GM19438 (cell line): ENCODE measurements around the gene EBI3.
"Not testable (repeated sequence)": the region's sequence is repeated elsewhere in the genome, so short reads cannot be mapped to it uniquely, and the experiment has no call there.

ENCODE experiments used
- ATAC-seq: cut with Tn5 transposase; IDR thresholded peaks from one replicate; pipeline ENCODE4 v1.9.1; 2021; ENCODE audit warnings: low read depth; ENCODE audit not compliant: unreplicated experiment

Gene EBI3

GRCh38 chr19:4233282-4233853 is 4.0 kb downstream of the EBI3 start:
- ATAC-seq, result no peak

GRCh38 chr19:4234142-4234861 is 5.0 kb downstream of the EBI3 start:
- no peak for ATAC-seq

GRCh38 chr19:4234862-4235201 is 5.5 kb downstream of the EBI3 start:
- ATAC-seq, result no peak

GRCh38 chr19:4237510-4237909 is 8.2 kb downstream of the EBI3 start:
- ATAC-seq, result not testable (repeated sequence)

- ATAC-seq, result no peak
These were observed 9.5 kb downstream of the EBI3 start for GRCh38 chr19:4238831-4239230.

- ATAC-seq, result no peak
These were observed 12.6 kb downstream of the EBI3 start for GRCh38 chr19:4241824-4242430.

GRCh38 chr19:4245938-4246337 is 16.6 kb downstream of the EBI3 start:
- ATAC-seq, result not testable (repeated sequence)

GRCh38 chr19:4246767-4247593 is 17.7 kb downstream of the EBI3 start, which contains the start of gene YJU2:
TSS of gene YJU2 (plus strand) at chr19:4247080. CDS start at chr19:4247147, 67 bp downstream.
- ATAC-seq, result peak; percentile 80

- no peak for ATAC-seq
These were observed 27.2 kb downstream of the EBI3 start for GRCh38 chr19:4256563-4256962.

GRCh38 chr19:4257025-4257424 is 27.7 kb downstream of the EBI3 start:
- ATAC-seq, result no peak

GRCh38 chr19:4258181-4258580 is 28.9 kb downstream of the EBI3 start:
- no peak for ATAC-seq

- ATAC-seq, result no peak
These were observed 31.4 kb downstream of the EBI3 start for GRCh38 chr19:4260613-4261191.

- ATAC-seq, result no peak
These were observed 35.5 kb downstream of the EBI3 start for GRCh38 chr19:4264812-4265211.

GRCh38 chr19:4266253-4267000 is 37.1 kb downstream of the EBI3 start:
- no peak for ATAC-seq

- no peak for ATAC-seq
These were observed 38.0 kb downstream of the EBI3 start for GRCh38 chr19:4267101-4267900.

GRCh38 chr19:4267901-4268815 is 38.8 kb downstream of the EBI3 start:
- ATAC-seq, result no peak

GRCh38 chr19:4268816-4269430 is 39.6 kb downstream of the EBI3 start:
- no peak for ATAC-seq

GRCh38 chr19:4272894-4273293 is 43.6 kb downstream of the EBI3 start:
- no peak for ATAC-seq
